NCI-H146 (cell line): Measurements from ENCODE around the gene OBI1.
"Not testable (repeated sequence)": the region's sequence is repeated elsewhere in the genome, so short reads cannot be mapped to it uniquely, and the experiment has no call there.

Experiments used
- DNase-seq: peaks from one replicate; lab custom pipeline; 2025; lab: John Stamatoyannopoulos, UW

Gene OBI1

DNA sequence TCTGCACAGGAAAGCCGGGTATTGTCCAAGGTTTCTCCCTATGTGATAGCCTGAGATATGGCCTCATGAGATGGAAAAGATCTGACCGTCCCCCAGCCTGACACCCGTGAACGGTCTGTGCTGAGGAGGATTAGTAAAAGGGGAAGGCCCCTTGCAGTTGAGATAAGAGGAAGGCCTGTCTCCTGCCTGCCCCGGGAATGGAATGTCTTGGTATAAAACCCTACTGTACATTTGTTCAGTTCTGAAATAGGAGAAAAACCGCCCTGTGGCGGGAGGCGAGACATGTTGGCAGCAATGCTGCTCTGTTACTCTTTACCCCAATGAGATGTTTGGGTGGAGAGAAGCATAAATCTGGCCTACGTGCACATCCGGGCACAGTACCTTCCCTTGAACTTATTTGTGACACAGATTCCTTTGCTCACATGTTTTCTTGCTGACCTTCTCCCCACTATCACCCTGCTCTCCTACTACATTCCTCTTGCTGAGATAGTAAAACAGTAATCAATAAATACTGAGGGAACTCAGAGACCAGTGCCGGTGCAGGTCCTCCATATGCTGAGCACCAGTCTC lies 11.8 kb downstream of the OBI1 start:
- not testable (repeated sequence) for DNase-seq

DNA sequence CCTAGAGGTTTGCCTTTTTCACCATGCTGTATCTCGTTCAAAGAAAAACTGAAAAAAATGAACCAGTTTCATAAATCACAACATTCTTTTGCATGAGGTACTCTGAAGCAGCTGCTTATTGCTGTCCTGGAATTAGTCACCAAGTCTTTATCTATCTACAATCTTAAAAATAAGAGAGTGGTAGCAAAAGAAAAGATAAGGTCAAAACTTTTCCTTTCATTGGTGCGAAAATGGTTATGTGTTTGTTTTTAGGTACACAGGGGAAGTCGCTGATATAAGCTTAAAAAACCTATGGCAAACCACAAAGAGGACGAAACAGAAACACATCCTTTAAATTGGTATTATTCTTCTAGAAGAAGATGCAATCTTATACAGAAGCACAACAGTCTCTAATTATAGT lies 20.7 kb downstream of the OBI1 start:
- no peak for DNase-seq

DNA sequence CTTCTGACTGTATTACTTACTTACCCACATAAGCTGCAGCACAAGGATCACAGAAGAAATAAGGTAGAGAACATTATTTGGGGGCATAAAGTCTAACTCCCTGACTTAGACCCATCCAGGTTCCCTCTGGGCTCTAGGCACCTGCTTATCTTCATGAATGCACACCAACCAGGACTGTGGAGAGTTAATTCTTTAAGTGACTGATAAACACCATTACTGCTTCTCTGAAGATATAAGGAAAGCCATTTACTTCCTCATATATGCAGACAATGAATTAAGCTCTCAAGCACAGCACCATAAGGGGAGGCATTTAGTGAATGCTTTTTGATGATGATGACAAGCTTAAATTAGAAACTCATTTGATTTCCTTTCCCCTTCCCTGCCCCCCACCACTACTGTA lies 22.5 kb downstream of the OBI1 start:
- DNase-seq, result no peak

DNA sequence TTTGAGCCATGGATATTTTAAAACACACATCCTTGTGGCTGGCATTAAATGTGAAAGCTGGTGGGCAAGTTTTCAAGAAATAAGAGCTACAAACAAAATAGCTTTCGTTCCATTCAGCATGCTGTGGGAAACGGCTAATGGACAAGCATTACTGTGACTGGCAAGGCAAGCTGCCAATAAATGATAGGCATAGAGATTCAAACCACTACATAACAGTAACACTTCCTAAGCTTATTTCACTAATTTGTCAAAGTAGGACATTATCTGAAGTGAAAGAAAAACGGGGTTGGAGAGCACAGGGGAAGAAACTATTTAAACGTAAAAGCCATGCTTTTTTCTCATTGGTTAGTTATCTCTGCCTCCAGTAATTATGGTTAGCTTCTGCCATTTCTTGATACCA lies 26.0 kb downstream of the OBI1 start:
- DNase-seq, result no peak

DNA sequence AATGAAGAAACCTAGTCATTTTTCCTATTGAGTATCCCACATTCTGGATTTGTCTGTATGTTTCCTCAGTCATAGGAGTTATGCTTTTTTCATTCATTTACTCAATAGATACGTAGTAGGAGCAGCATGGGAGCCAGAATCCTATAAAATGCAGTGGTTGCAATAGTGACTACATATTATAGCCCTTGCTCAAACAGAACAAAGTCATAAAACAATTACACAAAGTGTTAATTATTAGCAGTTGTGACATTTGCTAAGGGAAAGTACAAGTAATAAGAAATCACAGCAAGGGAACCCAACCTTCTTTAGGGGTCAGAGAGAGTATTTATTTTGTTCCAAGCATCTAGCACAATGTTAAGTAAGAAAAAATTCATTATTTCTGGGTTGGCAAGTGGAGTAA lies 27.9 kb downstream of the OBI1 start:
- no peak for DNase-seq

DNA sequence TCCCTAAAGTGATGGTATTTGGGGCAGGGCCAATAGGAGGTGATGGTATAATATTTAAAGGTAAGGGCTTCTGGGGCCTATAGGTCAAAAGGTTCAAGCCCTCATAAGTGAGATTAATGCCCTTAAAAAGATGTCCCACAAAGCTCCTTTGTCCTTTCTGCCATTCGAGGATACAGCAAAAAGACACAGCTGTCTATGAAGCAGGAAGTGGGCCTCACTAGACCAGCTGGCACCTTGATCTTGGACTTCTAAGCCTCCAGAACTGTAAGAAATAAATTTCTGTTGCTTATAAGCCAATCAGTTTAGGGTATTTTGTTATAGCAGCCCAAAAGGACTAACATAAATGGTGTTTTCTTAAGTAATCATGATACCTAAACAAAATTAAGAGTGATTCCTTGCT lies 28.4 kb downstream of the OBI1 start:
- no peak for DNase-seq

DNA sequence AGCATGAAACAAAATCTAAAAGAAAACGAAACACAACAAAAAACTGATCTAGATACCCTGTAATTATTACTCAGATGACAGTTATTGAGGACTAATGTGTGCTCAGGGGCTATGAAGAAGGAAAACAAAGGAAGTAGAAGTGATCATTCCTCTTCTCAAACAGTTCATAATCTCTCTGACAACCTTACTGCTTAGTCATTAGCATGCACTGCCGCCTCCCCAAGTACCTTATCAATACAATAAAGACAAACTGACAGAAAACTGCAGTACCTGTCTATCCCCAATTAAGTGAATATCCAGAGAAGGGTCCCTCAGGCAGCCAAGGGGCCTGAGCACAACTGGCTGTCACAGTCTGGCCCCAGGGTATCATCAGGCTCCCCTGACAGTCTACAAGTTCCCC lies 33.6 kb downstream of the OBI1 start:
- DNase-seq, result no peak

DNA sequence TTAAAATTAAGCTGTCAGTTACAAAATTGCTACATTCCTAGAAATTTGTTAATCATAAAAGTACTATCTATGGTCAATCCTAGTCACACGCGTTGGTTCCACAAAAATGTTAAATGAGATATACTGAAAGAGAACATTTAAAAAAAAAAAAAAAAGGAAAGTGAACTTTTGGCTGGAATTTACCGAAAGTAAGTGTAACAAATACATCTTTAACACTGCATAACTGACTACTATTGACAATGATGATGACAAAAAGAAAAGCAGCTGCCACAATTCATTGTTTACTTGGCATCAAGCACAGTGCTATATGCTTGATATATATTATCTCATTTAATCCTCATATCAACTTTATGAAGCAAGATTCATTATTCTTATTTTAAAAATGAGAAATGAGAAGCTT lies 35.8 kb downstream of the OBI1 start:
- DNase-seq, result no peak

DNA sequence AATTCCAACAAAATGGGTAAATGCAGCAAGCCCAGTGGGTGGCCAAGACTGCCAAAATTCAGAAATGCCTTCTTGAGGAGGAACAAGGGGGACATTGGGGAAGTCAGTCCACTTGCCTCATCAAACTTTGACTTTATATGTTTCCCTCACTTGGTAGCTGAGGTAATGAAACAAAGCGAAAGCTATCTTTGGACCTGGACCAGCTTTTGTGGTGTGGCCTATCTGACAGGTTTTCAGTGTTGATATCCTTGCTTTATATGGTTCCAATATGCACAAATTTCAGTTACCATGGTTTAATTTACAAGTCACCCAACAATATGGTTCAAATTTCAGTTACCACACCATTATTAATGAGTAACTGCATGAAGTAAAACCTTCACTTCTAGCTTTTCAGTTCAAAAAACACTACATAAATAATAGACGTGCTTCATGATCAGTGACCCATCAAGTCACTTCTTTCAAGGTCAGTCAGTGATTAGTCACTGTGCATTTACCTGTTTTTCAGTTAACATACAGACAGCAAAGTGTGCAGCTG lies 38.0 kb downstream of the OBI1 start:
- no peak for DNase-seq

DNA sequence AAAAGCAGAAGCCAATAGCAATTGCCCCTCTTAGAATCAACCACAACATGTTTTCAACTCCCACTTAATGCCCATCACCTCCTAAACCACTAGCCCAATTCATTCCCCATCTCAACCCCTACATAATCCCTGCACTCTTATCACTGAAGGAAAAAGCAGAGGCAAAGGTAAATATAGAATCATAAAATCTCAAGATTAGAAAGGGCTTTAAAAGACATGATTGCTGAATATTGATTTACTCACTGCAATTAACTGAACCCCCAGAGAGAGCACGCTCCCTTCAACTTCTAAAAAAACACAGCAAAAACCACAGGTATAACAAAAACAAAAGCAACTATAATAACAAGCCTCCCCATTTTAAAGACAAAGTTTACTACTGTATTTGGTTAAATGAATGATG lies 40.5 kb downstream of the OBI1 start:
- peak; percentile 57 for DNase-seq

DNA sequence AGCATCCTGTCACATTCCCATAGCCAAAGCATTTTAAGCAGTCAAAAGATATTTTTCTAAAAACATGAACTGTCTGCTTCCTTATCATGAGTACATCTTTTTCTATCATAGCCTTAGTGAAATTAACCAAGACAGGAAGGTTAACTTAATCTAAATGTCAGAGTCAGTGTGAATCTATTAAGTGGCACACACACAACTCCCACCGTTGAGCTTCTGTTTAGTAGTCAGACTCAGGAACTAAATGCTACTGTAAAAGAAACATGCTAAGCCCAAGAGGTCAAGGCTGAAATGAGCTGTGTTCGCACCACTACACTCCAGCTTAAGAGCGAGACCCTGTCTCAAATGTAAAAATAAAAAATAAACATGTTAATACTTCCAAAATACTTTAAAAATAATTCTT lies 47.9 kb downstream of the OBI1 start:
- DNase-seq, result no peak

DNA sequence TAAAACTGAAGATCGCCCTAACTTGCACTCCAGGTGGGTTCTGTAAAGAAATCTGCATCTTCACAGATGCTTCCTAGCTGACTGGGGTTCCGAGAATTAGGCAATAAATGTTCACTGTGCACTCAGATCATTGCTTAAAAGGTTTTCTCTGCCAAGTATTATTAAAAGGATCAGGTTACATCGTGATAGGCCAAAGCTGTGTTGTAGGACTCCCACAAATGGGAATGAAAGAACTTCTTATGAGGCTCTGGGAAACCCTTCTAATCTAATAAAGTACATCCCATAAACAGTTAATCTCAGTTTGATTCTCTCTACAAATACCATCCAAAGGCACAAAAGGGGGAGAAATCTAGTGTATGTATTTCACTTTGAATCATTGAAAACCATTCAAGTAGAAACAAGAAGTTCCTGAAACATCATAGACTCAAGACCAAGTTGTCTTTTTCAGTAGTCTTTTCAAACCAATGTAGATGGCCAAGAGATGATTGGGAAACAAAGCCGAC lies 48.5 kb downstream of the OBI1 start:
- no peak for DNase-seq

DNA sequence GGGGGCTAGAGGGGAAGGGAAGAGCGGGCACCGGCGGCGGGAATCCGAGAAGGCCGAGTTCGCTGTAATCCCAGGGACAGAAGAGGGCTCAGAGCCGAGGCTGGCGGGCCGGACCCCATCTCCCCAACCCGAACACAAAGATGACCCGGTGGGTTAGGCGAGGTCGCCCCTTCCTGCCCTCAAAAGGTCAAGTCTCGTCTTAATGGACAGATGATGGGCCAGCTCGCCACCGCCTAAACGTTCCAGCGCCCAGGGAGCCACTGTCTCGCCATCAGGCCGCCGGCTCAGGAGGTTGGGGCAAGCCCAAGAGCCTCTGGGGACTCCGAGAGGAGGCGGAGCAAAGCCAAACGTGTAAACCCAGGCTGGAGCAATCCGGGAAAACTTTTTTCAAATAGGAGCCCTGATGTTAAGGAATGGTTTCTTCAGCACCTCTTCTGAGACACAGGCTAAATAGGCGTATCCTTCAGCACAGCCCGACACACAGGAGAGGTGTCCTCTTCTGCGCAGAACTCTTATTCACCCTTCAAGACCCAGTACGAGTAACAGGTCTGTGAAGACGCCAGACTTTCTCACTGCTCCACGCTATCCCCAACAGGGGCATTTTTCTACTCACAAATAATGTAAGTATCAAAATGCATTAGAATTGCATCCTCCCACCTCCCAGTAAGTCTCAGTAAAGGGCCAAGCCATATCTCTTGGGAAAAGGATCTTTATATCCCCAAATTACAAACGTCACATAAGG lies 49.3 kb downstream of the OBI1 start:
- DNase-seq, result peak; percentile 27

DNA sequence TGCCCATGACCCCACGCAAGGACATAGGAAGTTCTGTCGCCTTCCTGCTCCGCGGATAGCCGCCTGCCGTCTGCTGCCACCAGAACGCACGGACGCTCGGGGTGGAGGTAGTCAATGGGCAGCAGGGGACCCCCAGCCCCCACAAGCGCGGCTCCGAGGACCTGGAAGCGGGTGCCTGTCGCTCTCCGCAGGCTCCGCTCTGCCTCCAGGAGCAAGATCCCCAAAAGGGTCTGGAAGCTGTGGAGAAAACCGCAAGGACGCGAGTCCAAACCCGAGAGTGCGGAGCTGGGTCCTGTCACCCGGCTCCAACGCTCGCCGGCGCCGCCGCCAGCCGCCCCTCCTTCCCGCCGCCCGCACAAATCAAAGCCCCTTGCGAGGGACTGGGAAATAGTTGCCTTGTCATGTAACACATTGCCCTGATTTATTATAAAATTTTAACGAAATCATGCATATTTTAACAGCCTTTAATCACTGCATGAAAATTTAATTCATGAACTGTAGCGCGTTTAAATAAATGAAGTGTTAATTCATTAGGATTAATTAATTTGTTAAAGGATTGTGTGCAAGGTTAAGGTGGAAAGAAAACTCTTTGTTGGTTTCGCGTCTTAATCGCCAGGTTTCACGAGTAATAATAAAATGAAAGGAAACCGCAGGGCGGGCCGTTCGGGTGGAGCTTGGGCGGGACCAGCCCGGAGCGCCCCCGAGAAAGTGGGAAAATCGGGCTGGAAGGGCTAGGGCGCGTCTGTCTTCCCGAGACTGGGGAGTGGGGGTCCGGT lies 50.1 kb downstream of the OBI1 start:
- DNase-seq, result peak; percentile 39

DNA sequence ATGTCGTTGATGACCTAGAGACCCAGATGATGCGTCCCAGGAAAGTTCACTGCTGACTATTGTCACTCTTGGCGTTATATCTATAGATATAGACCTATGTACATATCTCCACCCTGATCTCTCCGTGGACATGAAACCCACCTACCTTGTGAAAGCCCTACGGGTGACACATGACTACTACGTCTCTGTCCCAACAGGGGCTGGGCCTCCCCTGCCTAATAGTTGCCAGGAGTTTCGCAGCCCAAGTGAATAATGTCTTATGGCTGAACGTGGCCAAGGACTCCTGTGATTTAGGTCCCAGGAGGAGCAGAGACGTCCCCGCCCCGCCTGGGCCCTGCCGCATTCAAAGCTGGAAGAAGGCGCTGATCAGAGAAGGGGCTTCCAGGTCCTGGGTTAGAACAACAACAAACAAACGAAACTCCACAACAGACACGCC lies 50.7 kb downstream of the OBI1 start:
- DNase-seq, result no peak

DNA sequence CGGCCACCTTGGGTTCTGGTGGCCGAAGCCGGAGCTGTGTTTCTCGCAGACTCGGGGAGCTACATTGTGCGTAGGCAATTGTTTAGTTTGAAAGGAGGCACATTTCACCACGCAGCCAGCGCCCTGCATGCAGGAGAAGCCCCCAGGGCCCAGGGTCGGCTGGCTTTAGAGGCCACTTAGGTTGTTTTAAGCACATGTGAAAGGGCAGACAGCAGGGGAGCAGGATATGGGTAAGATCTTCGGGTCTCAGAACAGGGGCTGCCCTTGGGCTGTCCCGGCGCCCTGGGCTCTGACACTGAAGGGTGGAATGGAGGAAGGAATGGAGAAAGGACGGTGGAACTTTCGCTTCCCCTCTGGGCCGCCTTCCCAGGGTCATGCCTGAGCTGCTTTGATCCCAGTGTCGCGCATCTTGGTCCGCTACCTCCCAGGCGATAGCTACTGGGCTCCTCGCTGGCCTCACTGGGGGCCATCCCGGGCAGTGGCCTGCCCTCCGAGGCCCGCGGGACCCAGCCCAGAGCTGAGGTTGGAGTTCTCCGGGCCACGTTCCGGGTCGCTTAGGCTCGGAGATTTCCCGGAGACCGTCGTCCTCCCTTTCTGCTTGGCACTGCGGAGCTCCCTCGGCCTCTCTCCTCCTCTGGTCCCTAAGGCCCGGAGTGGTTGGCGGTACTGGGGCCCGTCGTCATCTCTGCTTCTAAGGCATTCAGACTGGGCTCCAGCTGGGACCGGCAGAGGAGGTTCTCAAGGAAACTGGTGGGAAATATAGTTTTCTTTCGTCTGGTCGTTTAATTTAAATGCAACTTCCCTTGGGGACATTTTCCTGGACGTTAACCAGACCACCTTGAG lies 51.3 kb downstream of the OBI1 start:
- no peak for DNase-seq

DNA sequence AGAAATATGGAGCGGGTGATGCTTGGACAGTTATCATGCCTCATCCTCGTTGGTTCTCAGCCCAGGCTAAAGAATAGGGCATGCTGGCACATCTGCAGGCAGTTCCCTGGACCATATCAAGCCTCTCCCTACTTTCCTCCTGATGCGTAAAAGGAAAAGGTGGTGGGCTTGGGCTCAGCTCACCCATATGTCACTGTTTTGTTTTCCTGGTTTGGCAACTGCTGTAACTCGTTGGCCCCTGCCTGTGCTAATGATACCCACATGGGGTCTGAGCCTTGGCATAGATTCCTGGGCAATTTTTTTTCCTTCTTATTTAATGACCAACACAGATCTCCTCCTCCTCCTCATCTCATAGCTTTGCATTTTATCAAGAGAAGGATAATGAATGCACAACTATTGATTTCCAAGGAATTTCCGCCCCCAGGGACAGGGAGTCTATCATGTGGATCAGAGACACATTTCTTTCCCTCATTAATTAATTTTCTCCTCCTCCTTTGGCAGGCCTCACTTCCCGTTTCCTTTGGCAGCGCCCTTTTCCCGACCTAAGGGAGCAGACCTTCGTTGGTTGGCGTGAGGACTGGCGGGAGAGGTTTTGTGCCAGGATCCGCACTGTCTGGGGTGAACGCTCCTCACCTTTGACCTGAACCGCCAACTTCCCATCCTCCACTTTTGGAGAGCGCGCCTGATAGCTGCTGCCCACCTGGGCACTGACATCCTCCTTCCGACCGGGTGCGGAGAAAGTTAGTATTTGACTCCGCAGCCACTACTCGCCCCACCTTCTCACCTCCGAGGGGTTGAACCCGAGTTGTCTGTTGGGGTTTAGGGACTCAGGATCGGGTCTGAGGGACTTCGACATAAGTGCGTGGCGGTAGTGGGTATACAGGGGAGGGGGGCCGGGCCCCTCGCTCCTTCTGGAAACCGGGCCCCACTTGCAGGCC lies 52.2 kb downstream of the OBI1 start:
- no peak for DNase-seq

DNA sequence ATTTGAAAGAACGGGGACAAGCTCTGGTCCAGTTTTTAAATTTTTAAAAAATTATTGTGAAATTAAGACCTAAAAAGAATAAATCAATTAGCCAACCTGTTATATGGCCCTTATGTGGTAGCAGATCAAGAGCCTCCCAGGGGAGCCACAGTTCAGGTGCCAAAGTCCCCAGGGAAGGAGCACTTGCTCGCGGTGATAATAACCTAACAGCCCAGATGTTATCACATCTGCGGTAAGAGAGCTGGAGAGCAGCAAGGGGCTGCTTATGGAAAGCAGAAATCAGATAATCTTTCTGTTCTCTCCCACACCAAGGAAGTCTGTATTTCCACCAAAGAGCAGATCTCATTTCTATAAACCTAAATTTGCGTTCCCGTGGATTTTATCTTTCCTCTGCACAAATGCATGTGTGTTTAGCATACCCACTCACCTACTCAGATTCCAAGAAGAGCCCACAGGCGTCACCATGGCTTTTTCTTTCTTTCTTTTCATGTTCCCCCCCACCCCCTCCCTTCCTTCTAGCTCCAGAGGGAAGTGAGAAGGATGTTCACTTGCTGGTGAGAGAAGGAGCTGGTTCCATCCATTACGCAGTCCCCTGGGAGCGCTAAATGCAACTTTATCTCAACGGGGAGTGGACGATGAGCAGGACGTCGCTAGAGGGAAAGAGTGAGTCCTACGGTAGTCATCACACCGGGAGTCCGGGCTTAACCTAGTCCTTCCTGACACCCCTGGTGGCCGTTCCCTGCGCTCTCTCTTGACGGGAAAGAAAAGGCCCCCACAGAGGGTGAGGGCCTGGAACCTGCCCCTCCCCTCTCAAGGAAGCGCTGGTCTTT lies 54.0 kb downstream of the OBI1 start:
- DNase-seq, result peak; percentile 69

DNA sequence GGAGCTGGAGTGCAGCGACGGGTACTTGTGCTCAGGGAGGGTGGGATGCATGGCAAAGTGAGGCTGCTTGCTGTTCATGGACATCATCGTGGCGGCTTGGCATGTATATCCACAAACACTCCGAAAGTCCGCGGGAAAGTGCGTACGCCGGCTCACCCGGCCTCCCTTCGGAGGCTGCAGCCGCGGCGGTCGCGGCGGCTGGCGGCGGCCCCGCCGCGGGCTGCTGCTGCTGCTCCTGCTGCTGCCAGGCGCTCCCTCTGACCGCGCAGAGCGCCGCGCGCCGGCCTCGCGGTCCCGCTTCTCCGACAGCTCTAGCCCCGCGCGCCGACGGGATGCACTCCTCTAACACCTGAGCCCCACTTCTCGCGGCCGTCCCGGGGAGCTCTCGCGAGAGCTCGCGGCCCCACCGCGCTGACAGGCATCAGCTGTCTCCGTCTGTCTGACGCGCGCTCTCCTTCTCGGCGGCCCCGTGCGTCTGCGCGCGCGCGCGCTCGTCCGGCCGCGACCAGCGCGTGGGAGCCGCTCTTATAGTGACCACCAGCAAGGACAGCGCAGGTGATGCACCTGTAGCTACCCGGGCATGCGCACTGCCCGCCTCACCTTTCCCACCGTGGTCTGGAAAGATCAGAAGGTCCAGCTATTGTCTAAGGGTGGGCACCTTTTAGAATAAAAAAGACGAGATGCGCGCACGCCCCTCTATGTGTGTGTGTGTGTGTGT lies 55.6 kb downstream of the OBI1 start, which contains the start of gene POU4F1:
Gene POU4F1 (minus strand): TSS at position 313 of the 718 bp plus-strand sequence. CDS start 226 bp downstream, at position 87.
- DNase-seq, result no peak
